Measurements from ENCODE around the gene ISCA2. TPM values are rescaled to one million over a fixed set of nuclear protein-coding genes. Genes with fewer than 3 reads are reported as not detected.

Gene ISCA2
- total and polyA plus RNA-seq, 2 experiments from 2014 or later = 21.5 to 80.2 TPM

GRCh38 chr14:74521756-74522155 is 28.2 kb downstream of the ISCA2 start:
- H3K9me3 ChIP-seq (ENCODE audit: low read depth) = no peaks in the 10 kb centered on the region
- no peak overlapping the region for H3K27ac ChIP-seq
- no peak for DNase-seq (ENCODE audit: low spot score)
- H3K27me3 ChIP-seq = no peaks in the 10 kb centered on the region
- H3K36me3 ChIP-seq (replicated peaks; ENCODE audit: insufficient read depth, low read depth) = no peaks in the 10 kb centered on the region
- no peaks in the 10 kb centered on the region for H4K20me1 ChIP-seq (ENCODE audit: insufficient read depth, poor library complexity, severe bottlenecking)
- H3K4me1 ChIP-seq (ENCODE audit: insufficient read depth) = no peaks in the 10 kb centered on the region
- H3K4me2 ChIP-seq = no peak overlapping the region
- TF ChIP-seq EZH2 (IDR thresholded peaks at IDR 0.05; ENCODE audit: borderline replicate concordance) = no peak
- TF ChIP-seq EZH2phosphoT487 (IDR thresholded peaks at IDR 0.05; ENCODE audit: low read depth, severe bottlenecking, unreplicated experiment) = no peak
- TF ChIP-seq CTCF (IDR thresholded peaks at IDR 0.05; ENCODE audit: poor library complexity) = no peak
- H3K79me2 ChIP-seq = no peaks in the 10 kb centered on the region
- no peaks in the 10 kb centered on the region for H3K9me2 ChIP-seq (replicated peaks; ENCODE audit: insufficient read depth)
- no peak overlapping the region for H2AFZ ChIP-seq
- 95% methylated on average over 10 of the region's 10 CpGs for WGBS (ENCODE audit: low lambda C conversion rate, missing lambda C conversion rate)
- H3K4me3 ChIP-seq = no peak overlapping the region

DNA sequence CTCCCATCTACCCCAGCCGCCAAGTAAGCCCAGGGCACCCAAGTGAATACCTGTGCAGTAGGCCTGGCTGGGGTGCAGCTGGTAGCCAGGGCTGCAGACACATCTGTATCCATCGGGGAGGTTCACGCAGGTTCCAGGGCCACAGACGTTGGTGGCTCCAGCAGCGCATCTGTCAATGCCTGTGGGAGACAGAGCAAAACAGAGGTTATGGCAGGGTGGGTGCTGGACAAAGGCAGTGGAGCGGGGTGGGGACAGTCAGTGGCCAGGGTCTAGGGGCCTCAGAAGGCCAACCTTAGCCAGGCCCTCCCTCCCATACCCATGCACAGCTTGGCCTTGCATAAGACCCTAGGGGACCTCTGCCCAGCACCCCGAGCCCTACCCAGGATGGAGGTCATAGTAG is 29.2 kb downstream of the ISCA2 start:
- Histone ChIP-seq H3K27ac (no peak overlapping the region), H3K4me3 (no peak overlapping the region), H3K4me1 (ENCODE audit: insufficient read depth) (no peaks in the 10 kb centered on the region), H3K36me3 (replicated peaks; ENCODE audit: insufficient read depth, low read depth) (no peaks in the 10 kb centered on the region), H3K79me2 (no peaks in the 10 kb centered on the region), H3K9me2 (replicated peaks; ENCODE audit: insufficient read depth) (no peaks in the 10 kb centered on the region), H3K4me2 (no peak overlapping the region), H3K9me3 (ENCODE audit: low read depth) (no peaks in the 10 kb centered on the region), H3K27me3 (no peaks in the 10 kb centered on the region), H2AFZ (no peak overlapping the region), H4K20me1 (ENCODE audit: insufficient read depth, poor library complexity, severe bottlenecking) (no peaks in the 10 kb centered on the region)
- no peak for DNase-seq (ENCODE audit: low spot score)
- WGBS (ENCODE audit: low lambda C conversion rate, missing lambda C conversion rate) = 96% methylated on average over 7 of the region's 7 CpGs
- TF ChIP-seq CTCF (IDR thresholded peaks at IDR 0.05; ENCODE audit: poor library complexity) = no peak
- TF ChIP-seq EZH2 (IDR thresholded peaks at IDR 0.05; ENCODE audit: borderline replicate concordance) = no peak

- no peak overlapping the region for H3K4me2 ChIP-seq
- WGBS (ENCODE audit: low lambda C conversion rate, missing lambda C conversion rate) = 83% methylated on average over 14 of the region's 14 CpGs
Measured at GRCh38 chr14:74524076-74524811, 30.7 kb downstream of the ISCA2 start.

More at GRCh38 chr14:74524076-74524811, 30.7 kb downstream of the ISCA2 start:
- no peak for DNase-seq (ENCODE audit: low spot score)
- no peak overlapping the region for H2AFZ ChIP-seq
- H3K27ac ChIP-seq = no peak overlapping the region
- H3K9me3 ChIP-seq (ENCODE audit: low read depth) = no peaks in the 10 kb centered on the region
- H3K9me2 ChIP-seq (replicated peaks; ENCODE audit: insufficient read depth) = no peaks in the 10 kb centered on the region
- H4K20me1 ChIP-seq (ENCODE audit: insufficient read depth, poor library complexity, severe bottlenecking) = no peaks in the 10 kb centered on the region
- TF ChIP-seq CTCF (IDR thresholded peaks at IDR 0.05; ENCODE audit: poor library complexity) (no peak), EZH2phosphoT487 (IDR thresholded peaks at IDR 0.05; ENCODE audit: low read depth, severe bottlenecking, unreplicated experiment) (no peak), EZH2 (IDR thresholded peaks at IDR 0.05; ENCODE audit: borderline replicate concordance) (no peak)
- H3K36me3 ChIP-seq (replicated peaks; ENCODE audit: insufficient read depth, low read depth) = no peaks in the 10 kb centered on the region
- no peaks in the 10 kb centered on the region for H3K4me1 ChIP-seq (ENCODE audit: insufficient read depth)
- H3K27me3 ChIP-seq = no peaks in the 10 kb centered on the region
- H3K79me2 ChIP-seq = no peaks in the 10 kb centered on the region
- H3K4me3 ChIP-seq = no peak overlapping the region

Measured in hepatocyte (in vitro differentiated cells).